ENCODE measurements around the gene SHC3.

SHC3 gene, protein sequence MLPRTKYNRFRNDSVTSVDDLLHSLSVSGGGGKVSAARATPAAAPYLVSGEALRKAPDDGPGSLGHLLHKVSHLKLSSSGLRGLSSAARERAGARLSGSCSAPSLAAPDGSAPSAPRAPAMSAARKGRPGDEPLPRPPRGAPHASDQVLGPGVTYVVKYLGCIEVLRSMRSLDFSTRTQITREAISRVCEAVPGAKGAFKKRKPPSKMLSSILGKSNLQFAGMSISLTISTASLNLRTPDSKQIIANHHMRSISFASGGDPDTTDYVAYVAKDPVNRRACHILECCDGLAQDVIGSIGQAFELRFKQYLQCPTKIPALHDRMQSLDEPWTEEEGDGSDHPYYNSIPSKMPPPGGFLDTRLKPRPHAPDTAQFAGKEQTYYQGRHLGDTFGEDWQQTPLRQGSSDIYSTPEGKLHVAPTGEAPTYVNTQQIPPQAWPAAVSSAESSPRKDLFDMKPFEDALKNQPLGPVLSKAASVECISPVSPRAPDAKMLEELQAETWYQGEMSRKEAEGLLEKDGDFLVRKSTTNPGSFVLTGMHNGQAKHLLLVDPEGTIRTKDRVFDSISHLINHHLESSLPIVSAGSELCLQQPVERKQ

GRCh38 chr9:89177944-89178829 is at the start of gene SHC3:
TSS of gene SHC3 (minus strand) at chr9:89178818. CDS start at chr9:89178460, 358 bp downstream.
- Mint-ChIP-seq H3K27me3 (peaks cover 70% of the 10 kb centered on the region), H3K4me1 (peaks cover 14% of the 10 kb centered on the region), H3K27ac (ENCODE audit: low read depth) (no peak within 1 kb of the TSS), H3K36me3 (ENCODE audit: insufficient read depth) (peaks cover 2% of the 10 kb centered on the region), H3K4me3 (no peak within 1 kb of the TSS), H3K9me3 (no peaks in the 10 kb centered on the region)
- no peak for DNase-seq (ENCODE audit: low spot score in 2 of 2)
- no peak for ATAC-seq (replicated peaks; ENCODE audit: extremely low read depth, poor library complexity, severe bottlenecking)

- H3K36me3 Mint-ChIP-seq (ENCODE audit: insufficient read depth): no peaks in the 10 kb centered on the region
- no peak overlapping the region for H3K27ac Mint-ChIP-seq (ENCODE audit: low read depth)
- H3K4me3 Mint-ChIP-seq: no peak overlapping the region
- no peak for DNase-seq (ENCODE audit: low spot score in 2 of 2)
- no peaks in the 10 kb centered on the region for H3K4me1 Mint-ChIP-seq
- ATAC-seq (replicated peaks; ENCODE audit: extremely low read depth, poor library complexity, severe bottlenecking): no peak
- H3K9me3 Mint-ChIP-seq: no peaks in the 10 kb centered on the region
- peaks cover 55% of the 10 kb centered on the region for H3K27me3 Mint-ChIP-seq
Measured at GRCh38 chr9:89225991-89226471, 47.4 kb upstream of the SHC3 start.

- ATAC-seq (replicated peaks; ENCODE audit: extremely low read depth, poor library complexity, severe bottlenecking) (no peak), DNase-seq (ENCODE audit: low spot score in 2 of 2) (no peak)
- Mint-ChIP-seq H3K9me3 (no peaks in the 10 kb centered on the region), H3K4me1 (no peaks in the 10 kb centered on the region), H3K27ac (ENCODE audit: low read depth) (no peak overlapping the region), H3K36me3 (ENCODE audit: insufficient read depth) (no peaks in the 10 kb centered on the region), H3K27me3 (peaks cover 55% of the 10 kb centered on the region), H3K4me3 (no peak overlapping the region)
Measured at GRCh38 chr9:89225587-89225986, 47.0 kb upstream of the SHC3 start.

DNA sequence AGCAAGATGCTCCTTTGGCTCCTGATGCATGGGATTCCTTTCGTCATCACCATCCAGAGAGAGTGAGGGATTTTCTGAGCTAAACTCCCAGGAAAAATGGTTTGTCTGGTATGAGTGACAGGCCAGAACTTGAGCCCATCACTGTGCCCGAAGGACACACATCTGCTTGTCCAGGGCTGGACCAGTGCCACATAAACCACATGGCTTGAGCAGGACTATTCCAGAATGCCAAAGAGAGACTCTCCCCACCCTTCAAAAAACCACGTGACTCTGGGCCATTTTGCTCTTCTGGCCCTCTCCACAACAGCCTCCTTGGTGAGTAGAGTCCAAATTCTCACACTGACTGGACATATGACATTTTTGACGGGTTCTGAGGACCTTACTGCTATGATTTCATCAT is 46.4 kb upstream of the SHC3 start:
- DNase-seq (ENCODE audit: low spot score in 2 of 2): no peak
- Mint-ChIP-seq H3K4me1 (no peaks in the 10 kb centered on the region), H3K36me3 (ENCODE audit: insufficient read depth) (no peaks in the 10 kb centered on the region), H3K27ac (ENCODE audit: low read depth) (no peak overlapping the region), H3K27me3 (peaks cover 55% of the 10 kb centered on the region), H3K9me3 (no peaks in the 10 kb centered on the region), H3K4me3 (no peak overlapping the region)
- no peak for ATAC-seq (replicated peaks; ENCODE audit: extremely low read depth, poor library complexity, severe bottlenecking)

DNA sequence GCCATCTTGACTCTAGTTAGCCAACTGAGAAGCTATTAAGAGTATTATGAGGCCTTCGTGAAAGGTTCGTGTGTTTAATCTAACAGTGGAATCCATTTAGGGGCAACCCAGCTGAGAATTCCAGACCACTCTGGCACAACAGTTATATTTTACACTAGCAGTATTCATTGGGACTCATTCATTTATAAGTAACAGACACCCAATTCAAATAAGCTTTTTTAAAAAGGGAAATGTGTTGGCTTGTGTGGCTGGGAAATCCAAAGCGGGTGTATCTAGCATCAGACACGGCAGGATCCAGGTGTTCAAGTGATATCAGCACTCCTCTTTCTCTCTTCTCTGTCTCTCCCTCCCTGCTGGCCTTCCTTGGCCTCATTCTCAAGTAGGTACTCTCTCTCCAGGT is 46.0 kb upstream of the SHC3 start:
- Mint-ChIP-seq H3K4me3 (no peak overlapping the region), H3K27me3 (peaks cover 52% of the 10 kb centered on the region), H3K36me3 (ENCODE audit: insufficient read depth) (no peaks in the 10 kb centered on the region), H3K27ac (ENCODE audit: low read depth) (no peak overlapping the region), H3K9me3 (no peaks in the 10 kb centered on the region), H3K4me1 (no peaks in the 10 kb centered on the region)
- ATAC-seq (replicated peaks; ENCODE audit: extremely low read depth, poor library complexity, severe bottlenecking): no peak
- DNase-seq (ENCODE audit: low spot score in 2 of 2): no peak

DNA sequence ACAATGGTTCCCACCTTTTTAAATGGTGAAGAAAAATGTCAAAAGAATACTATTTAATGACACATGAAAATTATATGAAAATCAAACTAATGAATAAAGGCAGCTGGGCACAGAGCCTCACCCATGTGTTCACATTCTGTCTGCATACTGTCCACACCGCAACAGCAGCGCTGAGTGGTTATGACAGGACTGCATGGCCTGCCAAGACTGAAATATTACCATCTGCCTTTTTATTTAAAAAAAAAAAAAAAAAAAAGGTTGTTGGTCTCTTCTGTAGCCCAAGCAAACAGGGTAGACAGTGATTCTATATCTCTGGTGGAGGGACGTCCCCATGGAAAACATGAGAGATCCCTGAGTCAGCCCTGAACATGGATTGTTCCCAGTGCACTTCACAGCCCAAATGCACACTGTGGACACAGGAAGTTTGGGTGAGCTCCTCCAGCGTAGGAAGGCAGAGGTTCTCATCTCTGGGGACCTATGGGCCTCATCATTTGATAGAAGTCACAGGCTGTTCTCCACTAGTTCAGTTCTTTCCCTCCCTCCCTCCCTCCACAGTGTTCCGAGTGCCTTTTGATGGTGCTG is 44.9 kb upstream of the SHC3 start:
- DNase-seq (ENCODE audit: low spot score in 2 of 2) (no peak), ATAC-seq (replicated peaks; ENCODE audit: extremely low read depth, poor library complexity, severe bottlenecking) (no peak)
- no peak overlapping the region for H3K27ac Mint-ChIP-seq (ENCODE audit: low read depth)
- no peaks in the 10 kb centered on the region for H3K36me3 Mint-ChIP-seq (ENCODE audit: insufficient read depth)
- H3K27me3 Mint-ChIP-seq: peaks cover 49% of the 10 kb centered on the region
- H3K4me3 Mint-ChIP-seq: no peak overlapping the region
- no peaks in the 10 kb centered on the region for H3K4me1 Mint-ChIP-seq
- no peaks in the 10 kb centered on the region for H3K9me3 Mint-ChIP-seq

- no peak for ATAC-seq (replicated peaks; ENCODE audit: extremely low read depth, poor library complexity, severe bottlenecking)
- DNase-seq (ENCODE audit: low spot score in 2 of 2): no peak
- no peaks in the 10 kb centered on the region for H3K9me3 Mint-ChIP-seq
- H3K27me3 Mint-ChIP-seq: peaks cover 26% of the 10 kb centered on the region
- H3K27ac Mint-ChIP-seq (ENCODE audit: low read depth): no peak overlapping the region
- H3K4me1 Mint-ChIP-seq: no peaks in the 10 kb centered on the region
- H3K4me3 Mint-ChIP-seq: no peak overlapping the region
- no peaks in the 10 kb centered on the region for H3K36me3 Mint-ChIP-seq (ENCODE audit: insufficient read depth)
Measured at GRCh38 chr9:89219637-89220036, 41.0 kb upstream of the SHC3 start.

DNA sequence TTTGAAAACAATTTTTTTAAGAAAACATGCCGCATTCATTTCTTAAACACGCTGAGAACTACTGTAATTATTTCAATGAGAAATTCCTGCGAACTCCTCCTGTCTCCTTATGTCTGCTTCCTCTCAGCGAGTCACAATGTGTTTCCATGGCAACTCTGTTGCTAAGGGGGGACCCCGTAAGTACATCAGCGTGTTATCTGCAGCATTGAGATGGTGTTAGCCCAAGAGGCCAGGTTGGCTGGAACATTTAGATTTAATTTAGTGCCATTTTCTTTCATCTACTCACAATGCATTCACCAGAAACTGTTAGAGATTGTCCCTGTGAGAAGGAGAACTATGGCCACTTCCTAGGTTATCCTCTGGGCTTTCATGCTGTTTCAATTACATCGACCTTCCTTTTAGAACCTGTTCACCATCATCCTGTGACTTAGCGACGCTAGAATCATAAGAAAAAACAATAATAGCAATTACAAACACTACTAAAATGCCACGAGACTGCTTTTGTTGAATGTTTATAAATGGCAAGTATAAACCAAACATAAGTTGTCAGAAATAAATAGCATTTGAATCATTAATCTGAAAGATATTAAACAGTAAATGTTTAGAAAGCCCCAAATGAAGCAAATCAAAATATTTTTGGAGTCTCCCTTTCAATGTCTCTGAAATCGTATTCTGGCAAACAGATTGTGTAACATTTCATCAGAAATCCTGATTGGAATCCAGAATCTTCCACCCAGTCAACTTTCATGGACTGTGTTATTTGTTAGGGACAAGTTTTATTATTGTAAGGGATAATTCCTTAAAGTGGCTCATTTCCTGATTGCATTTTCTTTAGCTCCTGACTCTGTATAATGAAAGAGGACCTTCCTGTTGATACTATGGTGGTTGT is 39.7 kb upstream of the SHC3 start:
- Mint-ChIP-seq H3K27ac (ENCODE audit: low read depth) (no peak overlapping the region), H3K4me1 (no peaks in the 10 kb centered on the region), H3K9me3 (no peaks in the 10 kb centered on the region), H3K4me3 (no peak overlapping the region), H3K36me3 (ENCODE audit: insufficient read depth) (no peaks in the 10 kb centered on the region), H3K27me3 (peaks cover 32% of the 10 kb centered on the region)
- DNase-seq (ENCODE audit: low spot score in 2 of 2) (no peak), ATAC-seq (replicated peaks; ENCODE audit: extremely low read depth, poor library complexity, severe bottlenecking) (no peak)

GRCh38 chr9:89215342-89215741 is 36.7 kb upstream of the SHC3 start:
- DNase-seq (ENCODE audit: low spot score in 2 of 2) (no peak), ATAC-seq (replicated peaks; ENCODE audit: extremely low read depth, poor library complexity, severe bottlenecking) (no peak)
- peaks cover 32% of the 10 kb centered on the region for H3K27me3 Mint-ChIP-seq
- H3K4me3 Mint-ChIP-seq: no peak overlapping the region
- H3K9me3 Mint-ChIP-seq: no peaks in the 10 kb centered on the region
- H3K27ac Mint-ChIP-seq (ENCODE audit: low read depth): no peak overlapping the region
- H3K36me3 Mint-ChIP-seq (ENCODE audit: insufficient read depth): no peaks in the 10 kb centered on the region
- H3K4me1 Mint-ChIP-seq: no peaks in the 10 kb centered on the region

DNA sequence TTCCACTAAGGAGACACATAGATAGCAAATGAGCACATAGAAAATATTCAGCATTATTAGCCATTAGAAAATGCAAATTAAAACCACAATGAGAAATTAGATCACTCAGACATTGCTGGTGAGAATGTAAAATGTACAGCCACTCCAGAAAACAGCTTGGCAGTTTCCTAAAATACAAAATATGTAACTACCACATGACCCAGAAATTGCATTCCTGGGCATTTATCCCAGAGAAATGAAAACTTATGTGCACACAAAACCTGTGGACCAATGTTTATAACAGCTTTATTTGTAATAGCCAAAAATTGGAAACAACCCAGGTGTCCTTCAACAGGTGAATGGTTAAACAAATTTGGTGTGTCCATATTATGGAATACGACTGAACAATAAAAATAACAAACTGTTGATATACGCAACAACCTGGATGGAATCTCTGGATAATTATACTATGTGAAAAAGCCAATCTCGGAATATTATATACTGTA is 34.8 kb upstream of the SHC3 start:
- H3K36me3 Mint-ChIP-seq (ENCODE audit: insufficient read depth): no peaks in the 10 kb centered on the region
- no peaks in the 10 kb centered on the region for H3K4me1 Mint-ChIP-seq
- peaks cover 22% of the 10 kb centered on the region for H3K27me3 Mint-ChIP-seq
- no peak overlapping the region for H3K4me3 Mint-ChIP-seq
- no peaks in the 10 kb centered on the region for H3K9me3 Mint-ChIP-seq
- ATAC-seq (replicated peaks; ENCODE audit: extremely low read depth, poor library complexity, severe bottlenecking) (no peak), DNase-seq (ENCODE audit: low spot score in 2 of 2) (no peak)
- H3K27ac Mint-ChIP-seq (ENCODE audit: low read depth): no peak overlapping the region

GRCh38 chr9:89212171-89212570 is 33.6 kb upstream of the SHC3 start:
- Mint-ChIP-seq H3K27ac (ENCODE audit: low read depth) (no peak overlapping the region), H3K9me3 (no peaks in the 10 kb centered on the region), H3K4me1 (no peaks in the 10 kb centered on the region), H3K4me3 (no peak overlapping the region), H3K36me3 (ENCODE audit: insufficient read depth) (no peaks in the 10 kb centered on the region), H3K27me3 (peaks cover 22% of the 10 kb centered on the region)
- DNase-seq (ENCODE audit: low spot score in 2 of 2) (no peak), ATAC-seq (replicated peaks; ENCODE audit: extremely low read depth, poor library complexity, severe bottlenecking) (no peak)
